Brain pericyte (primary cell): ENCODE results near the gene PEX14.

ENCODE experiments used
- DNase-seq: peaks from one replicate; pipeline ENCODE4 v3.0.0-alpha.2; 2012; ENCODE audit warnings: low read depth, low spot score

Gene PEX14

GRCh38 chr1:10615932-10616671, 141.4 kb downstream of the PEX14 start:
- no peak for DNase-seq

DNA sequence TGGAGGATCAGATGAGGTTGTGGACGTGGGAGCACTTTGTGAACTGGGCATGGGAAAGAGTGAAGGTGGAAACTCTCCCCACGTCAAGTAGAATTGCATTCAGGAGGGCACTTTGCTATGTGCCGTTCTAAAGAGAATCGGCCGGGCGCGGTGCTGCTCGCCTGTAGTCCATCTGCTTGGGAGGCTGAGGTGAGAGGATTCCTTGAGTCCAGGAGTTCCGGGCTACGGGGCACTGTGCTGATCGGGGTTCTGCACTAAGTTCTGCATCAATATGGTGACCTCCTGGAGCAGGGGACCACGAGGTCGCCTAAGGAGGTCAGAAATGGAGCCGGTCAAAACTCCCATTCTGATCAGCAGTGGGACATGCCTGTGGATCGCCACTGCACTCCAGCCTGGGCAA, 141.9 kb downstream of the PEX14 start:
- DNase-seq = no peak

DNA sequence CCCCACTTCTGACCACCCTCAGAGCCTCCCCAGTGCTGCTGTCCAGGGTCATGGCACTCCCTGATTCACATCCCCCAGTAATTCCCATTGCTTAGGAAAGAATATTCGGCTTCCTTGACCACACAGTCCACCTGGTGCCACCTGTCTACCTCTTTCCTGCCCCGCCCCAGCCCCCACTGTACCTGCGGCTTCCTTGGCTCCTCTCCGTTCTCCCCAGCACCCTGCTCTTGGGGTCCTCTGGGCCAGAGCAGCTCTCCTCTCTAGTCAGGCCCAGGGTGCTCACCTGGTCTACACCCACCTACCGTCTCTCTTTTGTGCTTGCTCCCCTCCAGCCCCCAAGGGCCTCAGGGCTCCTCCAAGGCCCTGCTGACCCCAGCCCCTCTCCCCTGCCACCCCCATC, 142.6 kb downstream of the PEX14 start:
- DNase-seq = no peak

DNA sequence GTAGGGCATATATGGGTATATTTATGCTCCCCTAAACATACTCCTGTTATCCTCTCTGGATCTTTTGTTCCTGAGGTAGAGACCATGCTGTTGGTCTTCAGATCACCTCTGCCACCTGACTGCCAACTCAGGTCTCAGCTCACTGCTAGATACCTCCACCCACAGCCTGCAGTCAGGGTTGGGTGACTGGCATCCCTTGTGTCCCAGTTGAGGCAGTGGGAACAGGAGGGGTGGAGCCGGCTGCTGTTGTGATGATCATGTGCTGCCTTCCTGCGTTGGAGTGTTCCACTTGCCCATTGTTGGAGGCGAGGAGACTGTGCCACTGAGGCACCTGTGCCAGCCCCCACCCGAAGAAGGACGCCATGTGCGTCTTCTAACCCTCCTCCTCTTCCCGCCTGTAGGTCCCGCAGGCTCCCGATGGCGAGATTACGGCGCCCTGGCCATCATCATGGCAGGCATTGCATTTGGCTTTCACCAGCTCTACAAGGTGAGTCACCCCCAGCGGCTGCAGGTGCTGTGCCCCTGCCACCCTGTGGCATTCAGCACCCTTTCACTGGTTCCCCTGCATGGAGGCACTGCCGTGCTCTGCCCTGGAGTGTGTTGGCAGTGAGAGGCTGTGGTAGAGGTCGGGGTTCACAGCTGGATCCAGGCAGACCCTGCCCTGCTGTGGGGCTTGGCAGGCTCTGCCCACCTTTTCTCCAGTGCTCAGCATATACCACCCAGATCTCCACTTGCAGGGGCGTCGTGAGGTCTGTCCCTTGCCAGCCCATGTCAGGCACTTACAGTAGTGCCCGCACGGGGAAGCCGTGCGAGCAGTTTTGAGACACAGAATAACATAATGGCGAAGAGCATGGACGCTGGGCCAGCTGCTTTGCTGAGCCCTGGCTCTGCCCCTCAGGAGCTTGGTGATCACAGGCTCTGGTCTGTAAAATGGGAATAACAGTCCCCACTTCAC, 143.5 kb downstream of the PEX14 start:
- DNase-seq = no peak

DNA sequence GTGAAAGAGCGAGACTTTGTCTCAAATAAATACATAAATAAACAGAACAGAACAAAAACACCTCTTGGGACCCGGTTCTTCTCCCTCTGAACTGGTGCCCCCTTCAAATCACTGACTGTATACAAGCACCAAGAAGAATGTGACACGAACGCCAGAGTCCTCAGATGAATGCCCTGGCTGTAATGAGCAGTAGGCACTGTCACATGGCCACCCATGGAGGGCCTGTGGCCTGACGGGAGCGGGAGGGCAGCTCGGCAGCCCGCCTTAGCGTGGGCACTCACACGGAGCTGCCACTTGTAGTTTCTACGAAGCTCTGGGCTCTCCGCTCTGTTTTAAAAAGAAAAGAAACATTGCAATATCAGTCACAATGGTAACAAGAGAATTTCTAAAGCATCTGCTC, 146.0 kb downstream of the PEX14 start:
- no peak for DNase-seq

GRCh38 chr1:10621906-10622305, 147.2 kb downstream of the PEX14 start:
- no peak for DNase-seq

DNA sequence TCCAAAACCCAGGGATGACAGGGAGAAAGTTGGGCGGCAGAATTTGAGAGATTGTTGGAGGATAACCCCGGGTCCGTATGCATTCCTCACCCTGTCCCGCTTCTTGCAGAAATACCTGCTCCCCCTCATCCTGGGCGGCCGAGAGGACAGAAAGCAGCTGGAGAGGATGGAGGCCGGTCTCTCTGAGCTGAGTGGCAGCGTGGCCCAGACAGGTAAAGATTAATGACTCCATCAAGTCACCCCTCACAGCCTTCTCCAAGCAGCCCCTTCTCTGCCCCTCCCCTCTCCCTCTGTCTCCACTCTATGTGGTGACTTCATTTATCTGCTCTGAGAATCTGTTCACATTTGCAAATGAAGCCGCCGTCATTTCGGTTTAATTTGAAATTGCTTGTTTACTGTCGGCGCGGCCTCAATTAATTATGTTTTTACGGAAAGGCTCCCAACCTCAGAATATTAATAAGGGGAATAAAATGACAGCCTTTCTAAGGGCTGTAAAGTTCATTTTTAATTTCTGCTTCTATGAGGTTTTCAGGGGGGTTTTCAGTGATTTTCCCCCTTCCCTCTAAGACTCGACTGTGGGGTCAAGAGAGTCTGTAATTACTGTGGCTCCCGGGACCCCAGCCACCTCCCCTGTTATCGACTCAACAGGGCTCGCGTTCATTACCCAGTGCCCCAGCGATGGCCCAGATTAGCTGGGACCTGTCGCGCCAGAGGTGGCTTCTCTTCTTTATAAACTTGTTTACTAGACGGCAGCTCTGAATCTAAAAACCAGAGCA, 148.3 kb downstream of the PEX14 start:
- DNase-seq = no peak

GRCh38 chr1:10623686-10624145, 149.0 kb downstream of the PEX14 start:
- no peak for DNase-seq

- DNase-seq = no peak
These were observed 149.7 kb downstream of the PEX14 start for GRCh38 chr1:10624256-10625050.

- no peak for DNase-seq
These were observed 150.3 kb downstream of the PEX14 start for GRCh38 chr1:10625076-10625475.

- DNase-seq = no peak
These were observed 150.8 kb downstream of the PEX14 start for GRCh38 chr1:10625554-10625953.

DNA sequence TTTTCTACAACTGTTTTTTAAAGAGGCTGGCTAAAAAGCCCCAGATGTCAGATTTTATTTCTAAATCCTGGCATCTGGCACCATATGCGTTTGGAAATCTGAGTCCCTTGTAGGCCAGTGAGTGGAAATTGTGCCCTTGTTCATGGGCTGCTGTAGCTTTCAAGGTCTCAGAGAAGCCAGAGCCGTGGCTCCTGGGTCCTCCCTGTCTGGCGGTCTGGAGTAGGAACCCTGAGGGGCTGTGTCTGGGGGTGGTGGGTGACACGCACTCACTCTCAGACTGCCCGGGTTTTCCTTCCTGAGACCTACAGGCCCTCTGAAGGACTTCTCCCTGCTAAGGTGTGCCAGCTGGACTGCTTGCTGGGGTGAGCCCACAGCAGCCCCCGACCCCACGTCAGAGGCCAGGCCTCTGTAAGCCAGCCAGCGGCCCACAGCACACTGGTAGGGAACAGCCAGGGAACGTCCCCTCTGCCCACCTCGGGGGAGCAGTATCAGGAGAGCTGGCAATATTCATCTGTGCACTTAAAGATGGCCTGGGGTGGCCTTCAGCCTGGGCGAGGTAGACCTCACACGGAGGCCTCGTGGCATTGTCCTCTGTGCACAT, 151.5 kb downstream of the PEX14 start:
- DNase-seq = no peak

DNA sequence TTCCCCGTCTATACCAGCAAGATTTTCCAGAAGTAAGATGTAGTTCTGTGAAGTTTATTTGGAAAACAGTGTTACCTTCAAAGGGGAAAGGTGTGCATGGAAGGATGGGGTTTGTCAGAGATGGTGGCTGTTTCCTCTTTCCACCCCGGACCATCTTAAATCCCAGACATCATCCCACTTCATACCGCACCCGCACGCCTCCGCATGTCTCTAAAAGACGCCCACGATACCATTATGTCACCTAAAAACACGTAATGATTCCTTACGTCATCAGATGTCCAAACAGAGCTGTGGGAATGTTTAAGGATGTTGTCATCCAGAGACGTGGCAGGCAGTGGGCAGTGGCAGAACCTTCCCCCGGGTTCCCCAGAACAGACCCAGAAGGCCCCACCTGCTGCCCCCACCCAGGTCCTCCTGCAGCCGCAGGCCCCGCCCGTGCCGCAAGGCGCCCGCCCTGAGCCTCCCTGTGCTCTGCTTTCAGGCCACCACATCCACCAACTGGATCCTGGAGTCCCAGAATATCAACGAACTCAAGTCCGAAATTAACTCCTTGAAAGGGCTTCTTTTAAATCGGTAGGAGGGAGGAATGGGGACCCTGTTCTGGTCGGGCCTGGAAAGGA, 152.2 kb downstream of the PEX14 start:
- no peak for DNase-seq

- DNase-seq = no peak
These were observed 153.9 kb downstream of the PEX14 start for GRCh38 chr1:10628685-10629084.

DNA sequence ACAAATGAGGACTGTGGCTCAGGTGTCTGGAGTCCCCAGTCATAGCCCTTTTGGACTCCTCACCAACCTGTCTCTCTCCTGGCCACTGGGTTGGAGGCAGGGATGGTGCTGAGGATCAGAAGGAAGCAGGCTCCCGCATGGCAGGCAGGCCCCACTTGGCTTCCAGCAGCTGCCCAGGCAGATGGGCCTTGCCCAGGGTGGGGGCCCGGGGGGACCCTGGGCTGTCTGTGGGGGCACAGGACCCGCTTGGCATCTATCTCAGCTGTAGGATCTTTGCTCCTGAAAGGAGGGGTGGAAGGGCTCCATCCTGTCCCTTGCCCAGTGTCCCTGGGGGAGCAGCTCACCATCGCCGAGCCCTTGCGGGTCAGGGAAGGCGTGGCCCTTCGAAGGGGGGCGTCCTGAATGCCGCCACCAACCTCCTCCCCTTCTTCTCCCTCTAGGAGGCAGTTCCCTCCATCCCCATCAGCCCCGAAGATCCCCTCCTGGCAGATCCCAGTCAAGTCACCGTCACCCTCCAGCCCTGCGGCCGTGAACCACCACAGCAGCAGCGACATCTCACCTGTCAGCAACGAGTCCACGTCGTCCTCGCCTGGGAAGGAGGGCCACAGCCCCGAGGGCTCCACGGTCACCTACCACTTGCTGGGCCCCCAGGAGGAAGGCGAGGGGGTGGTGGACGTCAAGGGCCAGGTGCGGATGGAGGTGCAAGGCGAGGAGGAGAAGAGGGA, 154.5 kb downstream of the PEX14 start:
- DNase-seq = no peak

DNA sequence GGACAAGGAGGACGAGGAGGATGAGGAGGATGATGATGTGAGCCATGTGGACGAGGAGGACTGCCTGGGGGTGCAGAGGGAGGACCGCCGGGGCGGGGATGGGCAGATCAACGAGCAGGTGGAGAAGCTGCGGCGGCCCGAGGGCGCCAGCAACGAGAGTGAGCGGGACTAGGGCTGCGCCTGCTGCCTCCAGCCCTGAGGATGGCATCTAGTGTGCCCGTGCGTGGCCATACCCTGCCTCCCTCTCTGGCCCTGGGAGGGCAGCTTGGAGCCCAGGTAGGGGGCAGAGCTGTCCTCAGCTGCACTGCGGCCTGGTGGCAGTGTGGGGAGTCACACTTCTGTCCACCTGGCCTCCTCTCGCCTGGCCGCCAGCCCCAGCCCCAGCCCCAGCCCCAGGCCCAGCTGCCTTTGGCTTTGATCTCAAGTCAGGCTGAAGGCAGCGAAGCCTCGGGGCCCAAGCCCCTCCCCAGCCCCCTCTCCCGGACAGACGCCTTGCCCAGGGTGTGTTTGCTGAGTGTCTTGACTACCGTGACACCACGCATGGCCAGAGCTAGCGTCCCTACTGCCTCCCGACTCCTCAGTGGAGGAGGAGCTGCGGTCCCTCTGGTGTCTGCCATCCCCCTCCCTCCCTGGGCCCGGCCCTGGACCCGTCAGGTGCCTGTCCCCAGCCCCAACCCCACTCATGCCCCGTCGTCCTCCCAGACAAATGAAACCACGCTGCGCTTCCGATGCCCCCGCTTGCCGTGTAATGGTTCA, 155.2 kb downstream of the PEX14 start:
- DNase-seq = no peak

DNA sequence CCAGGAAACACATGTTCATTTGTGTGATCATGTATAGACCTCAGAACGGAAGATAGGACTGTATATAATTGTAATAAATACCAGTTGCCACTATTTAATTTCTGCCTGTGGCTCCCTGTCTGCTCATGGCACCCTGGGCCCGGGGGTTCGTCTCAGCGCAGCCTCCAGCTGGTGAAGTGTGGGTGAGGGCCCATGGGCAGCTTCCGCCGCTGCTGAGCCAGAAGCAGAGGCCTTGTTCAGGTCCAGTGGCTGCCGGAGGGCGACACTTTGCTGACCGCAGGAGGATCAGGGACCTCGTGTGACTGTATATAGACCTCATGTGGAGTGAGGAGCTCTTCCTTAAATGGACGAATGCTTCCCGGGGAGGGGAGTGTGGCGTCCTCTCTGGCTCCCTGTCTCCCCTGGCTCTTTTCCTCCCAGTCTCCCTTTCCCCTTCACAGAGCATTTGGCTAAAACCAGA, 155.9 kb downstream of the PEX14 start:
- DNase-seq = no peak

DNA sequence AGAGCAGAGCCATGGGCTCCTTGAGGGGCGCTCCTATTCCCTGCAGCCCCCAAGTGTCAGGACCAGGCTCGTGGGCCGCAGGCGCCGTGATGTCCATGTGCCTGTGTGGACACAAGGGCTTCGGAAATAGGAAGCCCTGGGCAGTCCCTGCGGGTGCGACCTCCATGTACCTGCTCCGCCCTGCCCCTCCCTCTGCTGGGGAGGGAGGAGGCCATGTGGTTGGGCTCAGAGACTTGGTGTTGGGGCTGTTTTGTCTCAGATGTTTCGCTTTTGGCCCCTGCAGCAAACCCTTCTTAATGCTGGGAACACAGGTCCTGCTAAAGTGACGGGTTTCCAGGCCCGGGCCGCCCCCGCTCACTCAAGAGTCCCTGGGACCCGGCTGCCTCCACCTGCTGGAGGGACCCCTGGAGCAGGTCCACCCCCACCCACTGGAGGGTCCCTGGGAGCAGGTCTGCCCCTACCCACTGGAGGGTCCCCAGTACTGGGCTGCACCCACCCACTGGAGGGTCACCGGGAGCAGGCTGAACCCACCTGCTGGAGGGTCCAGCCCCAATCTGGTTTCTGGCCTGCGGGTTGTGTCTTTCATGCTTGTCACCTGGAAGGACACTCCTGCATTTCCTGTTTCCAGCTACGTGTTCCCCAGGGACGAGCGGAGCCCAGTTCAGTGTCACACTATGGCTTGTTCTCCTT, 156.5 kb downstream of the PEX14 start:
- no peak for DNase-seq
